ENCODE results near the gene SNTG2. TPM values are rescaled to one million over a fixed set of nuclear protein-coding genes. Genes with fewer than 3 reads are reported as not detected.

Gene SNTG2
- total RNA-seq, 1 donor from 2014 or later: 0.47 TPM

DNA sequence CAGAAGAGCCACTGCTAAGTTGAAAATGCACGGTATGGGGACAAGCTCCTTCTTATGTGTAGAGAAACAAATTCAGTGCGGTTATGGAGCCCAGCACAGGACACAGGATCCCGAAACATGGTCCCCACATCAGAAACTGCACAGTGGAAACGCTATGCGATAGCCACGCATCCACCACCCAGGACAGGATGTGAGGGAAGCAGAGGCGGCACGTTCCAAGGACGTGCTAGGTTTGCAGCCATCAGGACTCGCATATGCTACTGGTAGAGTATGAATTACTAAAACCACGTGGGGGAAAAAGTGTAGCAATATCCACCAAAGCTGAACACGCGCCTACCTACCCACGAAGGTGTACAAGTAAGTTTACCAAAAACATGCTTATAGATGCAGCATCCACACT lies 34.7 kb upstream of the SNTG2 start:
- H3K27ac Mint-ChIP-seq (ENCODE audit: unreplicated experiment): no peak overlapping the region
- H3K36me3 Mint-ChIP-seq (ENCODE audit: low read depth): no peaks in the 10 kb centered on the region
- no peak for TF ChIP-seq CTCF (conservative IDR thresholded peaks at IDR 0.05)
- DNase-seq (ENCODE audit: low read depth, low spot score): no peak
- no peak overlapping the region for H3K4me3 Mint-ChIP-seq
- H3K4me1 Mint-ChIP-seq: no peaks in the 10 kb centered on the region
- H3K9me3 Mint-ChIP-seq: no peaks in the 10 kb centered on the region
- H3K27me3 Mint-ChIP-seq (ENCODE audit: low read depth): no peaks in the 10 kb centered on the region

GRCh38 chr2:916935-917334 lies 33.7 kb upstream of the SNTG2 start:
- H3K4me1 Mint-ChIP-seq: no peaks in the 10 kb centered on the region
- no peak for DNase-seq (ENCODE audit: low read depth, low spot score)

GRCh38 chr2:919672-920071 lies 31.0 kb upstream of the SNTG2 start:
- no peaks in the 10 kb centered on the region for H3K36me3 Mint-ChIP-seq (ENCODE audit: low read depth)
- no peak overlapping the region for H3K27ac Mint-ChIP-seq (ENCODE audit: unreplicated experiment)
- no peak for DNase-seq (ENCODE audit: low read depth, low spot score)
- H3K4me1 Mint-ChIP-seq: no peaks in the 10 kb centered on the region
- H3K4me3 Mint-ChIP-seq: no peak overlapping the region
- no peaks in the 10 kb centered on the region for H3K9me3 Mint-ChIP-seq
- peaks cover 6% of the 10 kb centered on the region for H3K27me3 Mint-ChIP-seq (ENCODE audit: low read depth)
- TF ChIP-seq CTCF (conservative IDR thresholded peaks at IDR 0.05): no peak

More at GRCh38 chr2:916935-917334, 33.7 kb upstream of the SNTG2 start:
- TF ChIP-seq CTCF (conservative IDR thresholded peaks at IDR 0.05): no peak
- no peak overlapping the region for H3K27ac Mint-ChIP-seq (ENCODE audit: unreplicated experiment)
- H3K4me3 Mint-ChIP-seq: no peak overlapping the region
- H3K9me3 Mint-ChIP-seq: no peaks in the 10 kb centered on the region
- H3K27me3 Mint-ChIP-seq (ENCODE audit: low read depth): no peaks in the 10 kb centered on the region
- no peaks in the 10 kb centered on the region for H3K36me3 Mint-ChIP-seq (ENCODE audit: low read depth)

- Mint-ChIP-seq H3K27me3 (ENCODE audit: low read depth) (peaks cover 6% of the 10 kb centered on the region), H3K36me3 (ENCODE audit: low read depth) (no peaks in the 10 kb centered on the region), H3K9me3 (no peaks in the 10 kb centered on the region), H3K4me1 (no peaks in the 10 kb centered on the region), H3K4me3 (no peak overlapping the region), H3K27ac (ENCODE audit: unreplicated experiment) (no peak overlapping the region)
- no peak for TF ChIP-seq CTCF (conservative IDR thresholded peaks at IDR 0.05)
- DNase-seq (ENCODE audit: low read depth, low spot score): no peak
Measured at GRCh38 chr2:920573-920972, 30.1 kb upstream of the SNTG2 start.

DNA sequence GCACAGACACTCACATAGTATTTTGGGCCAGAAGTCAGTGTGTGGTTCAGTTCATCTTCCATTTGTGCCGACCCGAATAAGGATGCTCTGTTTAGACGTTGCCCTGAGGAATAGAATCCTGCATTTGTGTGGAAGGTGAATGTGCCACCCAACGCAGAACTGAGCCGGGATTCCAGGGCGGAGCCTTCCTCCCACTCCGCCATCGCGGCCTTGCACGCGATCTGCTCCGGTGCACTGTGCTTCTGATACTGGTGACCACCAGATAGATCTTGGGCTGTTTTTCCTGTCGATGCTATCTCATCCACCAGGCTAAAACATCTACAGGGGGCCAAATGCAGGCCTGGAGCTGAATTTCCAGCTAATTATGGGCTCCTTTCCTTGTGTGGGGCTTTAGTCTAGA lies 29.6 kb upstream of the SNTG2 start:
- no peaks in the 10 kb centered on the region for H3K4me1 Mint-ChIP-seq
- no peak overlapping the region for H3K4me3 Mint-ChIP-seq
- peaks cover 6% of the 10 kb centered on the region for H3K27me3 Mint-ChIP-seq (ENCODE audit: low read depth)
- no peak overlapping the region for H3K27ac Mint-ChIP-seq (ENCODE audit: unreplicated experiment)
- no peaks in the 10 kb centered on the region for H3K36me3 Mint-ChIP-seq (ENCODE audit: low read depth)
- DNase-seq (ENCODE audit: low read depth, low spot score): no peak
- no peaks in the 10 kb centered on the region for H3K9me3 Mint-ChIP-seq
- TF ChIP-seq CTCF (conservative IDR thresholded peaks at IDR 0.05): no peak

DNA sequence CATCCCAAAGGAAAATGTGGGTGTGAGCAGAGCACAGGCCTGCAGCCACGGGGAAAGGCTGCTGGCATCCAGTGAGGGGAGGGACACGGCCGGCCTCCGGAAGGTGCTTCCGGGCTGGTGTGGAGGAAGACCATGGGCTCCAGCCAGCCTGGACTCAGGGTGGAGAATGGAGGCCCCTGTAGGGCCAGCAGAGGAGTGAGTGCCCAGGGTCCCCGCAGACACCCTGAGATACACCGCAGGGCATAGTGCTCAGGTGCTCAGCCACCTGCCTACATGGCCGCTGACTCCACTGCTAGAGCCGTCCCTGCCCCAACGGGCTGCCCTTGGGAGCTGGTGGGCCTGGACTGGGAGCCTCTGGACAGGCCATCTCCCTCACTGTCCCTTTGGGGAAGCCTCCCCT lies 28.5 kb upstream of the SNTG2 start:
- Mint-ChIP-seq H3K27me3 (ENCODE audit: low read depth) (peaks cover 6% of the 10 kb centered on the region), H3K9me3 (no peaks in the 10 kb centered on the region), H3K4me3 (no peak overlapping the region), H3K27ac (ENCODE audit: unreplicated experiment) (no peak overlapping the region), H3K4me1 (no peaks in the 10 kb centered on the region), H3K36me3 (ENCODE audit: low read depth) (no peaks in the 10 kb centered on the region)
- TF ChIP-seq CTCF (conservative IDR thresholded peaks at IDR 0.05): no peak
- no peak for DNase-seq (ENCODE audit: low read depth, low spot score)
